ENCODE data around the gene ARHGAP6. TPM values are rescaled to one million over a fixed set of nuclear protein-coding genes. Genes with fewer than 3 reads are reported as not detected.
A peak's percentile ranks its signal among the peaks of the same experiment; 100 is the strongest.

The ARHGAP6 gene
- total and polyA plus RNA-seq, 2 donors from 2014 or later = 6.0 to 20.4 TPM

DNA sequence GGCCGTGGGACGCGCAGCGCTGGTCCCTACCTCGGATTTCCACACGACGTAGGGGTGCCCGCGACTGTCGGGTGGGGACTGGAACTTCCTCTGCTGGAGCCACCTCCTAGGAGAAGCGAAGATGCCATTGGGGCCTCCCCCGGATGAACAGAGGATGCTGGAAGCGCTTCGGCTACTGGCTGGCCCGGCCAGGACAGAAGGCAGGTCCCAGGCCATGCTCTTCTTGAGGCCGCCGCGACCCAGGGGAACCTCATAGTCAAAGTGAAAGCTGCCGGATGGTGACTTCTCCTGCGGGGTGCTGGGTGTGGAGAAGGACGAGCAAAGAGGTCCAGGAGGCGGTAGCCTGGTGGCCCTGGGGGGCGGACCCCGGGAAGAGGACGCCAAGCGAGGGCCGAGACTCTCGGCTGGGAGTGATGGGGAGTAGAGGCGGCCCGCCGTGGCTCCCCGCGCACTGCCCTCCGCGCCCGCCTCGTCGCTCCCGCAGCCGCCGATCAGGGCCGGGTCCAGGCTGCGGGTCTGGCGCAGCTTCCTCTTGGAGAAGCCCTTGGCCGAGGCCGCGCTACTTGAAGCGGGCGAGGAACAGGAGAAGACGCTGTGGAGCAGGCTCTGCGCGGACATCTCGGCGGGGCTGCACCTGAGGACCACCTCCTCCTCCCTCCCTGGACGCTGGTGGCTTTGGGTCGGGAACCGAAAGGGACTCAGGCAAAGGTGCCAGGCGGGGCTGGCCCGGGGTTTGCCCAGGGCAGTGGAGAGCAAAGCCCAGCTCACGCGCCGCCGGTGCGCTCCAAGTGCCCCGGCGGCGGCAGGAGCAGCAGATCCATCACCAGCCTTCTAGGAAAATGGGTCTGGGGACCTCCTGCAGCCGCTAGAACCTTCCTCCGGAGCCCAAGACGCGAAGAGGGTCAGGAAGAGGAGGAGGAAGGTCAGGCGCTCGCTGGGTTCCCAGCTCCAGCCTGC lies 1.2 kb downstream of the ARHGAP6 start:
- no peaks in the 10 kb centered on the region for H3K27me3 ChIP-seq (ENCODE audit: control insufficient read depth, insufficient read depth, low read length)
- DNase-seq (peak; percentile 11 to 75 (median 23)), FAIRE-seq (no peak)
- no peaks in the 10 kb centered on the region for H3K4me1 ChIP-seq (ENCODE audit: control insufficient read depth in 2 of 3, insufficient read depth in 2 of 3, low read depth in 1 of 3, low read length in 3 of 3)
- H3K36me3 ChIP-seq (ENCODE audit: control insufficient read depth in 2 of 3, insufficient read depth in 3 of 3, low read length in 3 of 3) = no peaks in the 10 kb centered on the region
- peak overlapping the region in 1 of 3 donors; percentile 55 for H3K9ac ChIP-seq (ENCODE audit: low read length in 3 of 3)
- TF ChIP-seq, protein P1, sequence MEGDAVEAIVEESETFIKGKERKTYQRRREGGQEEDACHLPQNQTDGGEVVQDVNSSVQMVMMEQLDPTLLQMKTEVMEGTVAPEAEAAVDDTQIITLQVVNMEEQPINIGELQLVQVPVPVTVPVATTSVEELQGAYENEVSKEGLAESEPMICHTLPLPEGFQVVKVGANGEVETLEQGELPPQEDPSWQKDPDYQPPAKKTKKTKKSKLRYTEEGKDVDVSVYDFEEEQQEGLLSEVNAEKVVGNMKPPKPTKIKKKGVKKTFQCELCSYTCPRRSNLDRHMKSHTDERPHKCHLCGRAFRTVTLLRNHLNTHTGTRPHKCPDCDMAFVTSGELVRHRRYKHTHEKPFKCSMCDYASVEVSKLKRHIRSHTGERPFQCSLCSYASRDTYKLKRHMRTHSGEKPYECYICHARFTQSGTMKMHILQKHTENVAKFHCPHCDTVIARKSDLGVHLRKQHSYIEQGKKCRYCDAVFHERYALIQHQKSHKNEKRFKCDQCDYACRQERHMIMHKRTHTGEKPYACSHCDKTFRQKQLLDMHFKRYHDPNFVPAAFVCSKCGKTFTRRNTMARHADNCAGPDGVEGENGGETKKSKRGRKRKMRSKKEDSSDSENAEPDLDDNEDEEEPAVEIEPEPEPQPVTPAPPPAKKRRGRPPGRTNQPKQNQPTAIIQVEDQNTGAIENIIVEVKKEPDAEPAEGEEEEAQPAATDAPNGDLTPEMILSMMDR (IDR thresholded peaks at IDR 0.05; ENCODE audit: borderline replicate concordance, extremely low read depth, insufficient read depth) = no peak
- intact Hi-C loops (cut with DNase I) = no loop called here
- peak overlapping the region; percentile 44 to 79 (median 68) for H3K4me3 ChIP-seq (ENCODE audit: low read length in 3 of 3)
- H3K27ac ChIP-seq (ENCODE audit: low read depth in 2 of 2, low read length in 2 of 2) = peak overlapping the region; percentile 32 to 48
- no peaks in the 10 kb centered on the region for H3K9me3 ChIP-seq (ENCODE audit: control insufficient read depth in 2 of 3, insufficient read depth in 1 of 3, low read length in 3 of 3)

DNA sequence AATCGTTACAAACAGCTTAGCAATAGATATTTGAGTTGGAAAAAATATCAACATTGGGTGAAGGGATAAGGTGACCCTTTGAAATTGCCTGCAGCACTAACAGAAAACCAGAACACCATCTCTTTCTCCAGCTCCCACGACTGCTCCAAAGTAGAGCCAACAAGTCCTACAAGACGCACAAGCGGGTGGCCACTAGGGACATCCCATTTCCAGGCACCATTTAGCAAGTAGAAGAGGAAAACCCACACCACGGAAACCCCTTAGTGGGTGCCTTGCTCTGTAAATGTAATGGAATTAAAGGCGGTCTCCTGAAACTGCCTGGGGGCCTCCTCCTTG lies 1.9 kb downstream of the ARHGAP6 start:
- DNase-seq = peak in 3 of 5 donors; percentile 13 to 34 (median 15)
- Histone ChIP-seq H3K36me3 (ENCODE audit: control insufficient read depth in 2 of 3, insufficient read depth in 3 of 3, low read length in 3 of 3) (no peaks in the 10 kb centered on the region), H3K27ac (ENCODE audit: low read depth in 2 of 2, low read length in 2 of 2) (no peak overlapping the region), H3K9ac (ENCODE audit: low read length in 3 of 3) (peak overlapping the region in 1 of 3 donors; percentile 55), H3K4me3 (ENCODE audit: low read length in 3 of 3) (peak overlapping the region; percentile 36 to 79 (median 68)), H3K27me3 (ENCODE audit: control insufficient read depth, insufficient read depth, low read length) (no peaks in the 10 kb centered on the region), H3K4me1 (ENCODE audit: control insufficient read depth in 2 of 3, insufficient read depth in 2 of 3, low read depth in 1 of 3, low read length in 3 of 3) (no peaks in the 10 kb centered on the region), H3K9me3 (ENCODE audit: control insufficient read depth in 2 of 3, insufficient read depth in 1 of 3, low read length in 3 of 3) (no peaks in the 10 kb centered on the region)
- intact Hi-C loops (cut with DNase I) = no loop called here
- no peak for FAIRE-seq
- TF ChIP-seq, protein P1 (IDR thresholded peaks at IDR 0.05; ENCODE audit: borderline replicate concordance, extremely low read depth, insufficient read depth) = no peak

DNA sequence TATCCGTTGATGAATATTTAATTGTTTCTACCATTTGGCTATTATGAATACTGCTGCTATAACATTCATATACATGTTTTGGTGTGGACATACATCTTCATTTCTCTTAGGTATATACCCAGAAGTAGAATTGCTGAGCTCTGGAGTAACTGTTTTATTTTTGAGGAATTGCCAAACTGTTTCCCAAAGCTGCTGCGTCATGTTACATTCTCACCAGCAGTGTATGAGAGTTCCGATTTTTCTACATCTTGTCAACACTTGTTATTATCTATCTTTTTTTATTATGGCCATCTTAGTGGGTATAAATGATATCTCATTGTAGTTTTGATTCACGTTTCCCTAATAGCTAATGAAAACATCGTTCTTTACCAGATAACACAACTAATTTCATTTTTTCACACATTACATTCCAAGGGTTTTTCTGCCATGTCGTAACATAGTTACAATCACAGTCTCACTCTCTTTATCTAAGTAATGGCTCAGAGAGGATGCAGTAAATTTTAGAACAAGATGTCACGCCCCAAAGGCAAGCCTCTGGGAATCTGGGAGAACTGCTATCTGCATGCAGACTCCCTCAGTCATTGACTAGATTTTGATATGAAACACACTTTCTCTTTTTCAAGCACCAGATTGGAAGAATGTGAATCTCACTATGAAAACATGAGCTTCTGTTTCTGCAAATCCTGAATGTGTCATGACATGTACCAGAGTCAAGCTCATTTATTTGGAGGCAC lies 10.3 kb downstream of the ARHGAP6 start:
- no peaks in the 10 kb centered on the region for H3K36me3 ChIP-seq (ENCODE audit: control insufficient read depth in 2 of 3, insufficient read depth in 3 of 3, low read length in 3 of 3)
- TF ChIP-seq, protein P1 (IDR thresholded peaks at IDR 0.05; ENCODE audit: borderline replicate concordance, extremely low read depth, insufficient read depth) = no peak
- H3K4me3 ChIP-seq (ENCODE audit: low read length in 3 of 3) = no peak overlapping the region
- H3K4me1 ChIP-seq (ENCODE audit: control insufficient read depth in 2 of 3, insufficient read depth in 2 of 3, low read depth in 1 of 3, low read length in 3 of 3) = no peaks in the 10 kb centered on the region
- FAIRE-seq (no peak), DNase-seq (no peak)
- no peak overlapping the region for H3K27ac ChIP-seq (ENCODE audit: low read depth in 2 of 2, low read length in 2 of 2)
- intact Hi-C loops (cut with DNase I) = no loop called here
- no peak overlapping the region for H3K9ac ChIP-seq (ENCODE audit: low read length in 3 of 3)
- no peaks in the 10 kb centered on the region for H3K27me3 ChIP-seq (ENCODE audit: control insufficient read depth, insufficient read depth, low read length)
- no peaks in the 10 kb centered on the region for H3K9me3 ChIP-seq (ENCODE audit: control insufficient read depth in 2 of 3, insufficient read depth in 1 of 3, low read length in 3 of 3)

Data from kidney (tissue), 14 donors.